HepG2 (cell line): Measurements from ENCODE around the gene PC. TPM values are rescaled to one million over a fixed set of nuclear protein-coding genes. Genes with fewer than 3 reads are reported as not detected.

Experiments
- ARNTL ChIP-seq: sonication (generic); formaldehyde crosslinking; IDR thresholded peaks from 2 replicates; pipeline ENCODE4 v1.4.0; 2020; ENCODE audit warnings: mild to moderate bottlenecking, missing genetic modification reagents
- CSRNP1 ChIP-seq: sonication (generic); formaldehyde crosslinking; IDR thresholded peaks from 2 replicates; pipeline ENCODE4 v1.8.1; 2023; ENCODE audit warnings: mild to moderate bottlenecking, missing genetic modification reagents
- DNMT1 ChIP-seq: sonication (generic); formaldehyde crosslinking; IDR thresholded peaks from 2 replicates; pipeline ENCODE4 v1.5.1; 2020; ENCODE audit warnings: mild to moderate bottlenecking, missing genetic modification reagents
- GMEB1 ChIP-seq: sonication (generic); formaldehyde crosslinking; IDR thresholded peaks from 2 replicates; pipeline ENCODE4 v1.5.1; 2020; ENCODE audit warnings: missing genetic modification reagents, mild to moderate bottlenecking, borderline replicate concordance
- GPN1 ChIP-seq: sonication (generic); formaldehyde crosslinking; IDR thresholded peaks from 2 replicates; pipeline ENCODE4 v1.5.1; 2020; ENCODE audit warnings: missing genetic modification reagents, borderline replicate concordance
- HOXD1 ChIP-seq: sonication (generic); formaldehyde crosslinking; IDR thresholded peaks from 2 replicates; pipeline ENCODE4 v1.5.0; 2020; ENCODE audit warnings: missing genetic modification reagents
- IRF2 ChIP-seq: IDR thresholded peaks from 2 replicates; pipeline ENCODE4 v1.6.1; 2018; ENCODE audit warnings: missing genetic modification reagents, missing compliant biosample characterization
- KLF11 ChIP-seq: IDR thresholded peaks from 2 replicates; pipeline ENCODE4 v1.6.1; 2016; ENCODE audit warnings: missing compliant biosample characterization
- MAFF ChIP-seq: IDR thresholded peaks from 2 replicates; pipeline ENCODE4 v1.6.1; 2011; ENCODE audit warnings: low read depth, low read length, improper control_type of control experiment
- NR1H2 ChIP-seq: sonication (generic); formaldehyde crosslinking; IDR thresholded peaks from 2 replicates; pipeline ENCODE4 v1.8.1; 2022; ENCODE audit warnings: low read depth, missing genetic modification reagents, borderline replicate concordance
- POLR2A ChIP-seq, 2 experiments: IDR thresholded peaks; 2 replicates each; pipeline ENCODE4 v1.6.1; 2011; ENCODE audit warnings: low read depth in 2 of 2, low read length in 2 of 2, mild to moderate bottlenecking in 1 of 2, moderate library complexity in 1 of 2; ENCODE audit not compliant: insufficient read depth in 1 of 2
- RNF219 ChIP-seq: sonication (generic); formaldehyde crosslinking; IDR thresholded peaks from 2 replicates; pipeline ENCODE4 v1.5.0; 2020; ENCODE audit warnings: mild to moderate bottlenecking, missing genetic modification reagents
- SP5 ChIP-seq: IDR thresholded peaks from 2 replicates; pipeline ENCODE4 v1.6.1; 2016; ENCODE audit warnings: low read depth, borderline replicate concordance
- TFDP2 ChIP-seq: sonication (generic); formaldehyde crosslinking; IDR thresholded peaks from 2 replicates; pipeline ENCODE4 v1.4.0; 2020; ENCODE audit warnings: missing genetic modification reagents
- TGIF2 ChIP-seq: IDR thresholded peaks from 2 replicates; pipeline ENCODE4 v1.6.1; 2016; ENCODE audit warnings: control low read depth, missing compliant biosample characterization
- TMF1 ChIP-seq: sonication (generic); formaldehyde crosslinking; IDR thresholded peaks from 2 replicates; pipeline ENCODE4 v1.8.1; 2022; ENCODE audit warnings: low read depth, missing genetic modification reagents
- TOPORS ChIP-seq: sonication (generic); formaldehyde crosslinking; IDR thresholded peaks from 2 replicates; pipeline ENCODE4 v1.8.0; 2023; ENCODE audit warnings: mild to moderate bottlenecking, missing genetic modification reagents
- ZFY ChIP-seq: sonication (generic); formaldehyde crosslinking; IDR thresholded peaks from 2 replicates; pipeline ENCODE4 v1.4.0; 2020; ENCODE audit warnings: missing genetic modification reagents
- ZFYVE20 ChIP-seq: sonication (generic); formaldehyde crosslinking; IDR thresholded peaks from 2 replicates; pipeline ENCODE4 v1.8.0; 2023; ENCODE audit warnings: low read depth, mild to moderate bottlenecking, moderate library complexity, missing genetic modification reagents, borderline replicate concordance
- ZIK1 ChIP-seq: sonication (generic); formaldehyde crosslinking; IDR thresholded peaks from 2 replicates; pipeline ENCODE4 v1.5.0; 2020; ENCODE audit warnings: mild to moderate bottlenecking, low read depth, missing genetic modification reagents, borderline replicate concordance
- ZNF143 ChIP-seq: sonication (generic); formaldehyde crosslinking; IDR thresholded peaks from 2 replicates; pipeline ENCODE4 v1.4.0; 2020; ENCODE audit warnings: missing genetic modification reagents
- ZNF234 ChIP-seq: sonication (generic); formaldehyde crosslinking; conservative IDR thresholded peaks from 2 replicates; pipeline ENCODE4 v1.5.1; 2020; ENCODE audit warnings: mild to moderate bottlenecking, missing genetic modification reagents
- ZNF354B ChIP-seq: sonication (generic); formaldehyde crosslinking; IDR thresholded peaks from 2 replicates; pipeline ENCODE4 v1.8.0; 2022; ENCODE audit warnings: mild to moderate bottlenecking, missing genetic modification reagents
- ZNF567 ChIP-seq: sonication (generic); formaldehyde crosslinking; IDR thresholded peaks from 2 replicates; pipeline ENCODE4 v1.8.1; 2023; ENCODE audit warnings: mild to moderate bottlenecking, missing genetic modification reagents, borderline replicate concordance
- ZNF777 ChIP-seq: sonication (generic); formaldehyde crosslinking; IDR thresholded peaks from 2 replicates; pipeline ENCODE4 v1.4.0; 2020; ENCODE audit warnings: missing genetic modification reagents
- polyA plus RNA-seq, 8 experiments: library from polyadenylated mRNA; depleted of rRNA in 3 of 8; stranded (reverse) in 7 of 8; unstranded in 1 of 8; fragments of >200 nt; fragmentation: Illumina TruSeq in 4 of 8; extraction: Trizol in 4 of 8; gene quantifications; 2 replicates each; pipeline versions ENCODE4 v1.2.1 to v1.2.3, GENCODE V29; 2011 to 2016; ENCODE audit warnings: low read depth in 4 of 8, missing spikeins in 1 of 8, mixed read lengths in 1 of 8; ENCODE audit not compliant: insufficient read depth in 1 of 8
- total RNA-seq, 5 experiments: library from RNA; depleted of rRNA; stranded (reverse); fragments of >200 nt; fragmentation: Illumina TruSeq; extraction: Trizol; gene quantifications; 2 replicates each; pipeline ENCODE4 v1.2.3, GENCODE V29; 2016; ENCODE audit warnings: low read depth in 1 of 5

The PC gene
- total and polyA plus RNA-seq, 2 of the 13 experiments (the other 11 are each of a cell fraction or from before 2014, with no cell fraction given) = 29.0 to 39.0 TPM

- TF ChIP-seq GMEB1 (CRISPR knock-in tag) (no peak), DNMT1 (CRISPR knock-in tag) (no peak), ZNF234 (CRISPR knock-in tag) (no peak), ZNF143 (CRISPR knock-in tag) (no peak), TFDP2 (CRISPR knock-in tag) (no peak), ZFYVE20 (CRISPR knock-in tag) (no peak), SP5 (CRISPR knock-in tag) (peak; percentile 12; the same call in 1 of the 2 replicates), TMF1 (CRISPR knock-in tag) (no peak), CSRNP1 (CRISPR knock-in tag) (no peak), ZNF777 (no peak), ZFY (no peak), TGIF2 (CRISPR knock-in tag) (peak; percentile 85), ZIK1 (CRISPR knock-in tag) (no peak), ARNTL (peak; percentile 57; the same call in 1 of the 2 replicates), ZNF354B (no peak), TOPORS (CRISPR knock-in tag) (no peak), ZNF567 (CRISPR knock-in tag) (no peak), MAFF (peak; percentile 96), KLF11 (CRISPR knock-in tag) (no peak), NR1H2 (CRISPR knock-in tag) (no peak), GPN1 (CRISPR knock-in tag) (no peak), RNF219 (CRISPR knock-in tag) (no peak), IRF2 (CRISPR knock-in tag) (peak; percentile 76; the same call in 1 of the 2 replicates), HOXD1 (CRISPR knock-in tag) (no peak), POLR2A (IDR thresholded peaks at IDR 0.05; ENCODE audit: insufficient read depth in 1 of 2, low read depth in 2 of 2, low read length in 2 of 2) (no peak)
These were observed 66.1 kb downstream of the PC start (continued) for GRCh38 chr11:66891851-66892660.
